Mucosa of descending colon (tissue), 3 donors: ENCODE data around the gene RBM20. TPM values are rescaled to one million over a fixed set of nuclear protein-coding genes. Genes with fewer than 3 reads are reported as not detected.
A peak's percentile ranks its signal among the peaks of the same experiment; 100 is the strongest.

Experiments used
- ATAC-seq: fragments of 200-7000 bp; cut with Tn5 transposase; one replicate; pipeline ENCODE4 v1.9.1; 2020; ENCODE audit warnings: mild to moderate bottlenecking, moderate library complexity
- DNase-seq, 3 donors: peaks; one replicate each; pipeline ENCODE4 v3.0.0-alpha.2; 2020
- H3K36me3 ChIP-seq: fragments of 200-600 bp; one replicate; pipeline ENCODE4 v1.8.0; 2021; ENCODE audit warnings: low read depth, mild to moderate bottlenecking
- H3K4me1 ChIP-seq: fragments of 200-600 bp; one replicate; pipeline ENCODE4 v1.8.0; 2021; ENCODE audit warnings: low read depth, mild to moderate bottlenecking
- H3K4me3 ChIP-seq: fragments of 200-600 bp; one replicate; pipeline ENCODE4 v1.8.0; 2021; ENCODE audit warnings: mild to moderate bottlenecking
- H3K9me3 ChIP-seq: fragments of 200-600 bp; one replicate; pipeline ENCODE4 v1.8.0; 2021; ENCODE audit warnings: mild to moderate bottlenecking
- intact Hi-C, 2 donors: fragments of 100-400 bp; cut with DNase I in 1 of 2; cut with micrococcal nuclease in 1 of 2; formaldehyde crosslinking; loops; one replicate each; pipeline versions ENCODE4 v1.11.0 to v1.11.1; 2022; cut with DNase I, micrococcal nuclease
- total RNA-seq, 3 donors: library from RNA; stranded (reverse); fragmentation: NEBNext Ultra II Directional in 2 of 3; extraction: Animal tissue kit (Norgen Biotek cat#: 25700) in 2 of 3; gene quantifications; one replicate each; pipeline versions ENCODE4 v1.2.1 to v1.2.4, GENCODE V29; 2021 to 2023
- TF ChIP-seq, protein P1 (sequence below): fragments of 200-600 bp; IDR thresholded peaks from one replicate; pipeline ENCODE4 v1.8.0; 2022; ENCODE audit warnings: antibody characterized with exemption, mild to moderate bottlenecking
- donor health status: DM: no; HTN: no; CAD: no; lungs with moderate emphysema.
- donor health status: DM: no; HTN: no; CAD: no.
- donor health status: DM: no; HTN: yes; CAD: no.

Gene RBM20
- total RNA-seq, 3 donors from 2014 or later = 0.46 to 9.7 (median 2.0) TPM

DNA sequence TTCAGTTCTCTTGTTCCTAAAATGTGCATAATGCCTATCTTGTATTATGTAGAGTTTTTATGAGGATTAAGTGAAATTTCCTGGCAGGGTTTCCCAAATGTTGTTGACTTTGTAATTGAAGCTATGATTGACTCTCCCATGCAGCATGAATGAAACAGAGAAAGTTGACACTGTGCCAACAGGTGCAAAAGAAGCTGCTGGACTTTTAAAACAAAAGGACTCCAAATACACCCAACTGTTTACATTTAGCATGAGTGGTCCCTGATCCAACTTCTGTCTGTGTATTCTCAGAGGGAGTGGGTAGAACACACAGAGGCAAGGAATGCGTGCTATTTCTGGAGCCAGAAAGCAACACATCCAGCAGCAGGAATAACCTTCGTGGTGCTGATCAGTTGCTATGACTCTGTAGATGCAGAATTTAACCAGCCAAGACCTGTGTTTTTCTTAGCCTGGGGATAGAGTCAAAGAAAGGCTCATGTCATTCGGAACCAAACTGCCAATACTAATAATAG is 14.4 kb upstream of the RBM20 start:
- ATAC-seq = peak; percentile 61
- peak in 1 of 3 donors; percentile 51 for DNase-seq

DNA sequence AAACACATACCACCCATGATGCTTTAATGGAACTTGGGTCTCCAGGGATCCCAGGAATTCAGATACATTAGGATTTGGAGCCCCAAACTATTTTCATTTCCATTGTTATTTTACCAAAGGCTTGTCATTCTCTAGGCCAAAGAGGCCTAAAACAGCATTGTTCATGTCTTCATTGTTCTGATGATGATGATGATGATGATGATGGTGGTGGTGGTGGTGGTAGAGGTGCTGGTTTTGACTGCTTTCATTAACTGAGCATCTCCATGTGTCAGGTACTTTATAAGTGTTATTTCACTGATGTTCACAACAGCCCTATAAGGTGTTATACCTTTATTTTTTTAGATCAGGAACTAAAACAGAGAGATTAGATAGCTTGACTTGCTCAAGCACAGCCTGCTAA is 12.2 kb upstream of the RBM20 start:
- DNase-seq = no peak
- Histone ChIP-seq H3K9me3 (no peaks in the 10 kb centered on the region), H3K36me3 (no peaks in the 10 kb centered on the region), H3K4me3 (no peak overlapping the region), H3K4me1 (no peaks in the 10 kb centered on the region)
- no peak for ATAC-seq
- TF ChIP-seq, protein P1, sequence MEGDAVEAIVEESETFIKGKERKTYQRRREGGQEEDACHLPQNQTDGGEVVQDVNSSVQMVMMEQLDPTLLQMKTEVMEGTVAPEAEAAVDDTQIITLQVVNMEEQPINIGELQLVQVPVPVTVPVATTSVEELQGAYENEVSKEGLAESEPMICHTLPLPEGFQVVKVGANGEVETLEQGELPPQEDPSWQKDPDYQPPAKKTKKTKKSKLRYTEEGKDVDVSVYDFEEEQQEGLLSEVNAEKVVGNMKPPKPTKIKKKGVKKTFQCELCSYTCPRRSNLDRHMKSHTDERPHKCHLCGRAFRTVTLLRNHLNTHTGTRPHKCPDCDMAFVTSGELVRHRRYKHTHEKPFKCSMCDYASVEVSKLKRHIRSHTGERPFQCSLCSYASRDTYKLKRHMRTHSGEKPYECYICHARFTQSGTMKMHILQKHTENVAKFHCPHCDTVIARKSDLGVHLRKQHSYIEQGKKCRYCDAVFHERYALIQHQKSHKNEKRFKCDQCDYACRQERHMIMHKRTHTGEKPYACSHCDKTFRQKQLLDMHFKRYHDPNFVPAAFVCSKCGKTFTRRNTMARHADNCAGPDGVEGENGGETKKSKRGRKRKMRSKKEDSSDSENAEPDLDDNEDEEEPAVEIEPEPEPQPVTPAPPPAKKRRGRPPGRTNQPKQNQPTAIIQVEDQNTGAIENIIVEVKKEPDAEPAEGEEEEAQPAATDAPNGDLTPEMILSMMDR = no peak
- intact Hi-C loops = no loop called here

More for the DNA sequence above, 14.4 kb upstream of the RBM20 start:
- H3K36me3 ChIP-seq = no peaks in the 10 kb centered on the region
- no peaks in the 10 kb centered on the region for H3K9me3 ChIP-seq
- no peaks in the 10 kb centered on the region for H3K4me1 ChIP-seq
- TF ChIP-seq, protein P1 = no peak
- H3K4me3 ChIP-seq = no peak overlapping the region
- intact Hi-C loops = no loop called here

DNA sequence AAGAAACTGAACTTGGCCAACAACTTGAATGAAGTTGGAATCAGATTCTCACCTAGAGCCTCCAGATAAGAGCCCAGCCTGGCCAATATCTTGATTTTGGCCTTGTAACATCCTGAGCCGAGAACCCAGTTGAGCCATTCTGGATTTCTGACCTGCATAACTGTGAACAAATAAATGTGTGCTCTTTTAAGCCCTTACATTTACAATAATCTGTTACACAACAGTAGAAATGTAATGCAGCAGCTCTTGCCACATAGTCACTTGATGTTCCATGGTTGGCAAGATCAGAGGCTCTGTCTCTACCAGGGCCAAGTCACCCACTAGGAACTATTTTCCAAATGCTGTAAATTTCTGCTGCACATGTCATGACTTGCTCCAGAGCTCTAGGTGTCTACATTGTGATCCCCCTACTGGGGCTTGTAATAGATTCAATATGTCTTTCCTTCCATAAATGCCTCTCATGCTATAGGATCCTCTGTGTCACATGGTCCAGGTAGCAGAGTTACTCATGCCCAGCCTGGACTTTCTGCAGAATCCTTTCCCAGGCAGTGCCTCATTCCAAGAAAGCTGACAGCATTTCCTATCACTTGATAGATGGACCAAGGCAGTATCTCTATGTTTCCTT is 11.4 kb upstream of the RBM20 start:
- ATAC-seq = no peak
- intact Hi-C loops = no loop called here
- Histone ChIP-seq H3K36me3 (no peaks in the 10 kb centered on the region), H3K4me3 (no peak overlapping the region), H3K4me1 (no peaks in the 10 kb centered on the region), H3K9me3 (no peaks in the 10 kb centered on the region)
- no peak for DNase-seq
- TF ChIP-seq, protein P1 = no peak

DNA sequence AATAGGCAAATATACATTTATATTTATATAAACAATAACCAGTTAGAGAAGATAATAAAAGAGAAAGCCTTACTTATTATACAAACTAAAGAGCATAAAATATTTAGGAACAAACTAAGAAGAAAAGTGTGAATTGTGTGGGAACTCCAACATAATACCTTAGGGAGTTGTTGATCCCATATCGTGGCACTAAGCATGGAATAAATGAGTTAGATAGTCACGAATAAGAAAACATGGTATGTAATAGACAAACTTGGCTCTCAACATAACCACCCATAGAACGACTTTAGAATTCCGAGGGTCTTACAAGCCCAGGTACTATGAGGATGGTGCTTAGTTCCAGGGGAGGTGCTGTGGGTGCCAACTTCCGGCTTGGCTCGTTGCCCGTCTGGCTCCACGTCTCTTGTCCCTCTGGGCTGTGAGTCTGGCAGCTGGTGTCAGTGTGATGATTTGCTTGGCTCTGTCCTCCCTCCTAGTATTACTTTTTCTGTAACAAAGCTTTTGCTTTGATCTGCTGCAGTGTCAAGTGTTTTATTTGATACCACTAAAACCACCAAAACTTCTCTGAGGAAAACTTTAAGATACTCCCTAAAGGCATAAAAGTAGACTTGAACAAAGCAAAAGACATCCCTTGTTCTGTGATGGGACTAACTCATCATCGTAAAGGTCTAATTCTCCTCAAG is 9.5 kb upstream of the RBM20 start:
- TF ChIP-seq, protein P1 = no peak
- Histone ChIP-seq H3K4me1 (no peaks in the 10 kb centered on the region), H3K9me3 (no peaks in the 10 kb centered on the region), H3K4me3 (no peak overlapping the region), H3K36me3 (no peaks in the 10 kb centered on the region)
- intact Hi-C loops = no loop called here
- DNase-seq (peak; percentile 73 to 82 (median 80)), ATAC-seq (peak; percentile 77)

DNA sequence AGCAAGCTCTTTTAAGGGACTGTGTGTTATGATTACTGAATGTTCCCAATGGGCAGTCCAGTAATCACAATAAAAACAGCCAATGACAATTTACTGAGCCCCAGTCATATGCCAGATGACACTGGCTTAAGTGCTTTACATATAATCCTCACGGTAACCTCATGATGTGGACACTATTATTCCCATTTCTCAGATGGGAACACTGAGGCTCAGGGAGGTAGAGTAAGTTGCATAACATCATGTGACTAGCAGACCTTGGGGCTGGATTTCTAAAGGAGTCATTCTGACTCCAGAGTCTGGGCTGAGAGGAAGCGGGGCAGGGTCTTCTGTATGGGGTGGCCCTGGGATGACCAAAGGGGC is 7.6 kb upstream of the RBM20 start:
- Histone ChIP-seq H3K4me3 (no peak overlapping the region), H3K9me3 (no peaks in the 10 kb centered on the region), H3K36me3 (no peaks in the 10 kb centered on the region), H3K4me1 (no peaks in the 10 kb centered on the region)
- intact Hi-C loops = no loop called here
- DNase-seq = no peak
- TF ChIP-seq, protein P1 = no peak
- ATAC-seq = no peak
